ENCODE measurements around the gene LUC7L3. TPM values are rescaled to one million over a fixed set of nuclear protein-coding genes. Genes with fewer than 3 reads are reported as not detected.
A peak's percentile ranks its signal among the peaks of the same experiment; 100 is the strongest.

The LUC7L3 gene
- total and polyA plus RNA-seq, 2 of the 13 experiments (the other 11 are each of a cell fraction or from before 2014, with no cell fraction given): 108 to 120 TPM

GRCh38 chr17:50693036-50693682, 26.2 kb upstream of the LUC7L3 start (continued):
- TF ChIP-seq MAFF (IDR thresholded peaks at IDR 0.05; ENCODE audit: low read depth, low read length) (peak; percentile 33; the same call in 1 of the 2 replicates), RARA (CRISPR knock-in tag; IDR thresholded peaks at IDR 0.05) (peak; percentile 70), NFYC (CRISPR knock-in tag; IDR thresholded peaks at IDR 0.05) (no peak), HNRNPK (IDR thresholded peaks at IDR 0.05; ENCODE audit: low read depth, low read length, poor library complexity, severe bottlenecking) (no peak), KMT2B (CRISPR knock-in tag; IDR thresholded peaks at IDR 0.05) (0 out of 2 replicates have a peak, but pooled peaks have one; percentile 22), KDM4B (CRISPR knock-in tag; IDR thresholded peaks at IDR 0.05) (0 out of 2 replicates have a peak, but pooled peaks have one; percentile 37), ZBTB26 (CRISPR knock-in tag; IDR thresholded peaks at IDR 0.05; ENCODE audit: borderline replicate concordance) (no peak), ATF2 (CRISPR knock-in tag; IDR thresholded peaks at IDR 0.05) (peak; percentile 63; the same call in 1 of the 2 replicates), MIER3 (CRISPR knock-in tag; IDR thresholded peaks at IDR 0.05; ENCODE audit: borderline replicate concordance) (no peak), HNRNPL (IDR thresholded peaks at IDR 0.05; ENCODE audit: low read depth, low read length) (no peak), ZNF205 (CRISPR knock-in tag; IDR thresholded peaks at IDR 0.05) (no peak), SP4 (CRISPR knock-in tag; IDR thresholded peaks at IDR 0.05) (no peak), AFF4 (CRISPR knock-in tag; IDR thresholded peaks at IDR 0.05) (peak; percentile 43; the same call in 1 of the 2 replicates), HDAC2 (CRISPR knock-in tag; IDR thresholded peaks at IDR 0.05) (peak; percentile 59; the same call in 1 of the 2 replicates), RXRA (CRISPR knock-in tag; IDR thresholded peaks at IDR 0.05) (no peak), PPARG (CRISPR knock-in tag; conservative IDR thresholded peaks at IDR 0.05) (0 out of 2 replicates have a peak, but pooled peaks have one; percentile 51), ZNF710 (CRISPR knock-in tag; IDR thresholded peaks at IDR 0.05; ENCODE audit: borderline replicate concordance) (no peak), RBFOX2 (IDR thresholded peaks at IDR 0.05; ENCODE audit: low read depth, low read length) (peak; percentile 16; the same call in 1 of the 2 replicates), ZNF773 (CRISPR knock-in tag; IDR thresholded peaks at IDR 0.05; ENCODE audit: borderline replicate concordance) (no peak), POGZ (CRISPR knock-in tag; IDR thresholded peaks at IDR 0.05) (no peak), KAT7 (CRISPR knock-in tag; IDR thresholded peaks at IDR 0.05; ENCODE audit: borderline replicate concordance) (0 out of 2 replicates have a peak, but pooled peaks have one; percentile 17), SIN3B (IDR thresholded peaks at IDR 0.05; ENCODE audit: low read length) (no peak), KDM6A (CRISPR knock-in tag; IDR thresholded peaks at IDR 0.05; ENCODE audit: low read depth) (peak; percentile 86)
